Panc1 (cell line): ENCODE measurements around the gene BTN2A1. TPM values are rescaled to one million over a fixed set of nuclear protein-coding genes. Genes with fewer than 3 reads are reported as not detected.
"Not testable (repeated sequence)": the region's sequence is repeated elsewhere in the genome, so short reads cannot be mapped to it uniquely, and the experiment has no call there.

ENCODE experiments used
- ATAC-seq: fragments of 200-7000 bp; cut with Tn5 transposase; 2 replicates; pipeline ENCODE4 v1.9.1; 2020; ENCODE audit warnings: mild to moderate bottlenecking, moderate library complexity
- BruUV-seq: library from RNA; stranded (reverse); fragments of 400-500 nt; replicated peaks from 2 replicates; lab custom pipeline; 2021; lab: Mats Ljungman, UMichigan
- CTCF ChIA-PET: fragments of 300-600 bp; sonication (Branson Sonifier 250); formaldehyde crosslinking; loops from one replicate; lab custom pipeline; 2022; ENCODE audit warnings: antibody characterized with exemption; lab: Charles Lee
- POLR2A ChIA-PET: fragments of 300-600 bp; sonication (Branson Sonifier 250); formaldehyde crosslinking; loops from one replicate; lab custom pipeline; 2022; ENCODE audit warnings: antibody characterized with exemption; lab: Charles Lee
- DNase-seq: peaks from one replicate; pipeline ENCODE4 v3.0.0-alpha.2; 2010; ENCODE audit warnings: low read depth, low spot score
- H3K27ac ChIP-seq: 2 replicates; pipeline ENCODE4 v1.5.1; 2011; ENCODE audit warnings: mild to moderate bottlenecking, low read length, inconsistent platforms
- H3K27me3 ChIP-seq: fragments of 200-500 bp; sonication (Bioruptor generic); 2 replicates; pipeline ENCODE4 v1.6.0; 2014; ENCODE audit warnings: low read length, inconsistent platforms; ENCODE audit not compliant: control insufficient read depth, insufficient read depth
- H3K36me3 ChIP-seq: fragments of 200-500 bp; sonication (Bioruptor generic); 2 replicates; pipeline ENCODE4 v1.5.1; 2014; ENCODE audit warnings: inconsistent platforms, mild to moderate bottlenecking, low read length, moderate library complexity; ENCODE audit not compliant: control insufficient read depth, insufficient read depth
- H3K4me1 ChIP-seq: 2 replicates; pipeline ENCODE4 v1.5.1; 2011; ENCODE audit warnings: inconsistent platforms, mild to moderate bottlenecking, low read length, moderate library complexity; ENCODE audit not compliant: control insufficient read depth, insufficient read depth
- H3K4me3 ChIP-seq, 2 experiments: 2 replicates each; pipeline ENCODE4 v1.5.1; 2011 to 2012; ENCODE audit warnings: low read depth in 2 of 2, low read length in 2 of 2, mild to moderate bottlenecking in 2 of 2, inconsistent platforms in 1 of 2, moderate library complexity in 1 of 2
- H3K9me3 ChIP-seq: fragments of 200-500 bp; sonication (Bioruptor generic); 2 replicates; pipeline ENCODE4 v1.5.1; 2014; ENCODE audit warnings: low read depth, mild to moderate bottlenecking, inconsistent platforms, low read length, moderate library complexity; ENCODE audit not compliant: control insufficient read depth, insufficient read depth
- CTCF ChIP-seq: fragments of 450-650 bp; IDR thresholded peaks from 2 replicates; pipeline ENCODE4 v1.5.1; 2017; ENCODE audit warnings: mild to moderate bottlenecking
- POLR2AphosphoS5 ChIP-seq: IDR thresholded peaks from 2 replicates; pipeline ENCODE4 v1.6.1; 2012; ENCODE audit warnings: mild to moderate bottlenecking, low read depth, low read length, moderate library complexity
- REST ChIP-seq, 2 experiments: IDR thresholded peaks; 2 replicates each; pipeline ENCODE4 v1.6.1; 2011 to 2012; ENCODE audit warnings: low read depth in 2 of 2, control low read depth in 1 of 2, low read length in 1 of 2, mild to moderate bottlenecking in 1 of 2, moderate library complexity in 1 of 2; ENCODE audit not compliant: insufficient read depth in 1 of 2
- SIN3A ChIP-seq: IDR thresholded peaks from 2 replicates; pipeline ENCODE4 v1.6.1; 2012; ENCODE audit warnings: low read depth, mild to moderate bottlenecking, low read length, moderate library complexity, borderline replicate concordance; ENCODE audit not compliant: insufficient read depth
- TCF7L2 ChIP-seq: IDR thresholded peaks from 2 replicates; pipeline ENCODE4 v1.6.1; 2011; ENCODE audit warnings: mild to moderate bottlenecking, low read depth, low read length, inconsistent platforms
- in situ Hi-C: cut with HindIII; loops from 2 replicates; pipeline ENCODE4 v1.10.0; 2016; ENCODE audit warnings: low sequenced_read_pairs, low pct_unique_long_range_greater_than_20kb
- intact Hi-C: fragments of 100-400 bp; cut with micrococcal nuclease; formaldehyde crosslinking; loops from one replicate; pipeline ENCODE4 v1.10.0; 2022; ENCODE audit not compliant: unreplicated experiment
- total RNA-seq: library from RNA; stranded (reverse); gene quantifications from one replicate; pipeline ENCODE4 v1.2.1, GENCODE V29; 2021; ENCODE audit not compliant: unreplicated experiment

Gene BTN2A1
- total RNA-seq, 1 experiment from 2014 or later: 23.0 TPM

DNA sequence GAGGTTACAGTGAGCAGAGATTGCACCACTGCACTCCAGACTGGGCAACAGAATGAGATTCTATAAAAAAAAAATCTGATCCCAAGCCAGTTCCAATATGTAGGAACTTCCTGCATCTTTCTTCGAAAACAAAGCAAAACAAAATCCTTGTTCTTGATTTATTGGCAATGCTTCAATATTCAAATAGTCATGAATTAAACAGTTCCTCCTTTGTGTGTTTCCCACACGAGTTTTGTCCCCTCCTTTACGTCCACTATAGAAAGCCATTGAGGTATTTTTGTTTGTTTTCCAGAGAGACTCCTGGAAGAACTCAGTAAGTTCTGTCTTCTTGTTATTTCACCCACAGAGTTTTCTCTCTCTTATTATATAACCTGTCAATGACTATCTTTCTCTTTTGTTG is 49.9 kb downstream of the BTN2A1 start:
- ATAC-seq (no peak), DNase-seq (no peak)
- H3K27me3 ChIP-seq: peaks cover 3% of the 10 kb centered on the region; the same call in 1 of the 2 replicates
- no peak overlapping the region for H3K27ac ChIP-seq
- H3K9me3 ChIP-seq: no peaks in the 10 kb centered on the region
- in situ Hi-C loops (no loop called here), intact Hi-C loops (no loop called here)
- CTCF ChIA-PET: no interaction called here
- no peaks in the 10 kb centered on the region for H3K4me1 ChIP-seq
- POLR2A ChIA-PET: no interaction called here
- H3K36me3 ChIP-seq: no peaks in the 10 kb centered on the region
- BruUV-seq: no TSS peak
- no peak overlapping the region for H3K4me3 ChIP-seq
- TF ChIP-seq CTCF (no peak), POLR2AphosphoS5 (no peak), SIN3A (no peak), TCF7L2 (no peak), REST (IDR thresholded peaks at IDR 0.05; ENCODE audit: insufficient read depth in 1 of 2, low read depth in 2 of 2, low read length in 1 of 2) (no peak)

GRCh38 chr6:26511033-26511432 is 53.3 kb downstream of the BTN2A1 start:
- CTCF ChIA-PET, in situ Hi-C loops, H3K27ac ChIP-seq, H3K36me3 ChIP-seq, H3K4me3 ChIP-seq, BruUV-seq, DNase-seq, H3K4me1 ChIP-seq, H3K27me3 ChIP-seq, H3K9me3 ChIP-seq, ATAC-seq, POLR2A ChIA-PET, intact Hi-C loops: not testable (repeated sequence)

DNA sequence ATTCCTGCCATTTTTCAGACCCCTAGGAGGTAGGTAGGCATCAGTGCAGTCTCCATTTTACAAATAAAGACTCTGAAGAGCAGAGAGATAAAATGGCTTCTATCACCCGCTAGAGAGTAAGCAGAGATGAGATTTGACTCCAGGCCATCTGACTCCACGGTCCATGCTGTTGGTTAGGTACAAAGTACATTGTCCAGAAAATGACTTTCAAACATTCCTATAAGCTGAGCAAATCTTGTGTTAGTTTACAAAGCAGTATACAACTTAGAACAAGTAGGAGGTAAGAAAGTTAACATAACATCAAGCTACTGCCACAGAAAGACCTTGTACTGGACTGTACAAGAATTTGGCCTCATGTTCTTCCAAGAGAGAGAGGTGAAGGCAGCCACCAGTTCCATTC is 57.2 kb downstream of the BTN2A1 start:
- no peaks in the 10 kb centered on the region for H3K36me3 ChIP-seq
- H3K4me3 ChIP-seq: no peak overlapping the region
- BruUV-seq: no TSS peak
- POLR2A ChIA-PET: no interaction called here
- H3K27me3 ChIP-seq: no peaks in the 10 kb centered on the region
- TF ChIP-seq REST (IDR thresholded peaks at IDR 0.05; ENCODE audit: insufficient read depth in 1 of 2, low read depth in 2 of 2, low read length in 1 of 2) (no peak), CTCF (no peak), TCF7L2 (no peak), POLR2AphosphoS5 (no peak), SIN3A (no peak)
- H3K4me1 ChIP-seq: no peaks in the 10 kb centered on the region
- ATAC-seq: no peak; the same call in 1 of the 2 replicates
- CTCF ChIA-PET: no interaction called here
- H3K27ac ChIP-seq: no peak overlapping the region
- in situ Hi-C loops: no loop called here
- no peak for DNase-seq
- intact Hi-C loops: no loop called here
- no peaks in the 10 kb centered on the region for H3K9me3 ChIP-seq
